OCI-LY1 (cell line): Measurements from ENCODE around the gene RNF183.

Experiments used
- H2AFZ ChIP-seq: fragments of 200-600 bp; sonication (generic), shearing (Covaris generic); 2 replicates; pipeline ENCODE4 v1.6.0; 2014; ENCODE audit warnings: antibody characterized with exemption, mild to moderate bottlenecking, low read length
- H3F3A ChIP-seq: fragments of 200-600 bp; sonication (generic), shearing (Covaris generic); 2 replicates; pipeline ENCODE4 v1.6.0; 2014; ENCODE audit warnings: mild to moderate bottlenecking, antibody characterized with exemption, low read length, moderate library complexity; ENCODE audit not compliant: insufficient read depth
- H3K27ac ChIP-seq: fragments of 200-600 bp; sonication (generic); 2 replicates; pipeline ENCODE4 v1.5.1; 2014; ENCODE audit warnings: low read length, mixed run types, mild to moderate bottlenecking, low read depth; ENCODE audit not compliant: poor library complexity, severe bottlenecking
- H3K27me3 ChIP-seq: fragments of 200-600 bp; sonication (generic); 2 replicates; pipeline ENCODE4 v1.6.0; 2014; ENCODE audit warnings: antibody characterized with exemption, mild to moderate bottlenecking, low read length, moderate library complexity; ENCODE audit not compliant: insufficient read depth
- H3K36me3 ChIP-seq: fragments of 200-600 bp; sonication (generic); 2 replicates; pipeline ENCODE4 v1.6.1; 2014; ENCODE audit warnings: mild to moderate bottlenecking, antibody characterized with exemption, low read length, moderate library complexity, mixed read lengths; ENCODE audit not compliant: insufficient read depth
- H3K4me1 ChIP-seq: fragments of 200-600 bp; sonication (generic); 2 replicates; pipeline ENCODE4 v1.5.1; 2014; ENCODE audit warnings: mild to moderate bottlenecking, low read length, moderate library complexity; ENCODE audit not compliant: insufficient read depth, severe bottlenecking
- H3K4me2 ChIP-seq: fragments of 200-600 bp; sonication (generic), shearing (Covaris generic); 2 replicates; pipeline ENCODE4 v1.6.1; 2014; ENCODE audit warnings: low read length
- H3K4me3 ChIP-seq: fragments of 200-600 bp; sonication (generic); 2 replicates; pipeline ENCODE4 v1.5.1; 2014; ENCODE audit warnings: low read length, low read depth, mild to moderate bottlenecking, mixed read lengths; ENCODE audit not compliant: poor library complexity, severe bottlenecking
- H3K79me2 ChIP-seq: fragments of 200-600 bp; shearing (Covaris generic); 2 replicates; pipeline ENCODE4 v1.6.1; 2016; ENCODE audit warnings: mixed run types, low read length, mixed read lengths; ENCODE audit not compliant: insufficient read depth
- H3K9ac ChIP-seq: fragments of 200-600 bp; sonication (generic), shearing (Covaris generic); 2 replicates; pipeline ENCODE4 v1.6.1; 2014; ENCODE audit warnings: mild to moderate bottlenecking, low read length, mixed read lengths
- H3K9me2 ChIP-seq: fragments of 200-600 bp; sonication (generic), shearing (Covaris generic); 2 replicates; pipeline ENCODE4 v1.6.1; 2014; ENCODE audit warnings: low read depth, mild to moderate bottlenecking, low read length, mixed read lengths
- H3K9me3 ChIP-seq: fragments of 200-600 bp; shearing (Covaris generic); 2 replicates; pipeline ENCODE4 v1.6.1; 2014; ENCODE audit warnings: low read length, mixed read lengths
- H4K20me1 ChIP-seq: fragments of 200-600 bp; sonication (generic), shearing (Covaris generic); 2 replicates; pipeline ENCODE4 v1.6.0; 2016; ENCODE audit warnings: mild to moderate bottlenecking, low read length; ENCODE audit not compliant: insufficient read depth
- CTCF ChIP-seq: fragments of 200-600 bp; sonication (generic), shearing (Covaris generic); IDR thresholded peaks from 2 replicates; pipeline ENCODE4 v1.5.1; 2017; ENCODE audit warnings: mild to moderate bottlenecking, antibody characterized with exemption, low read length, moderate library complexity, mixed read lengths
- EZH2 ChIP-seq: fragments of 200-600 bp; sonication (generic), shearing (Covaris generic); IDR thresholded peaks from 2 replicates; pipeline ENCODE4 v1.8.0; 2017; ENCODE audit warnings: borderline replicate concordance, mixed run types, mild to moderate bottlenecking, antibody characterized with exemption, low read length, moderate library complexity, mixed read lengths

Gene RNF183

GRCh38 chr9:113261917-113262671, 41.1 kb downstream of the RNF183 start:
- no peaks in the 10 kb centered on the region for H3K9me3 ChIP-seq
- H3K4me1 ChIP-seq: no peaks in the 10 kb centered on the region
- no peak overlapping the region for H3K4me3 ChIP-seq
- H3K9me2 ChIP-seq: no peaks in the 10 kb centered on the region
- no peak overlapping the region for H3K4me2 ChIP-seq
- H3K79me2 ChIP-seq: no peaks in the 10 kb centered on the region
- no peak overlapping the region for H2AFZ ChIP-seq
- no peaks in the 10 kb centered on the region for H3F3A ChIP-seq
- H3K9ac ChIP-seq: no peak overlapping the region
- TF ChIP-seq CTCF: no peak
- TF ChIP-seq EZH2: no peak
- no peak overlapping the region for H3K27ac ChIP-seq
- H3K36me3 ChIP-seq: peaks cover 28% of the 10 kb centered on the region
- H3K27me3 ChIP-seq: no peaks in the 10 kb centered on the region
- no peaks in the 10 kb centered on the region for H4K20me1 ChIP-seq

GRCh38 chr9:113258282-113258681, 44.9 kb downstream of the RNF183 start:
- Histone ChIP-seq H3K27ac (no peak overlapping the region), H2AFZ (no peak overlapping the region), H3K36me3 (peaks cover 26% of the 10 kb centered on the region), H3K79me2 (no peaks in the 10 kb centered on the region), H3F3A (no peaks in the 10 kb centered on the region), H3K9ac (no peak overlapping the region), H3K4me1 (no peaks in the 10 kb centered on the region), H3K9me3 (no peaks in the 10 kb centered on the region), H4K20me1 (no peaks in the 10 kb centered on the region), H3K4me2 (no peak overlapping the region), H3K27me3 (no peaks in the 10 kb centered on the region), H3K9me2 (no peaks in the 10 kb centered on the region), H3K4me3 (no peak overlapping the region)
- TF ChIP-seq EZH2 (no peak), CTCF (no peak)

GRCh38 chr9:113257863-113258262, 45.3 kb downstream of the RNF183 start:
- Histone ChIP-seq H3K9me2 (no peaks in the 10 kb centered on the region), H3K9me3 (no peaks in the 10 kb centered on the region), H3K27ac (no peak overlapping the region), H3F3A (no peaks in the 10 kb centered on the region), H4K20me1 (no peaks in the 10 kb centered on the region), H3K9ac (no peak overlapping the region), H3K27me3 (no peaks in the 10 kb centered on the region), H3K4me2 (no peak overlapping the region), H2AFZ (no peak overlapping the region), H3K79me2 (no peaks in the 10 kb centered on the region), H3K4me1 (no peaks in the 10 kb centered on the region), H3K36me3 (peaks cover 26% of the 10 kb centered on the region), H3K4me3 (no peak overlapping the region)
- TF ChIP-seq CTCF (no peak), EZH2 (no peak)
